Measurements from ENCODE around the gene ATXN7L1. TPM values are rescaled to one million over a fixed set of nuclear protein-coding genes. Genes with fewer than 3 reads are reported as not detected.

The ATXN7L1 gene
- total RNA-seq, 3 donors from 2014 or later (not counting 1 experiment from before 2014, with no cell fraction given) = 37.5 to 48.6 (median 47.9) TPM

DNA sequence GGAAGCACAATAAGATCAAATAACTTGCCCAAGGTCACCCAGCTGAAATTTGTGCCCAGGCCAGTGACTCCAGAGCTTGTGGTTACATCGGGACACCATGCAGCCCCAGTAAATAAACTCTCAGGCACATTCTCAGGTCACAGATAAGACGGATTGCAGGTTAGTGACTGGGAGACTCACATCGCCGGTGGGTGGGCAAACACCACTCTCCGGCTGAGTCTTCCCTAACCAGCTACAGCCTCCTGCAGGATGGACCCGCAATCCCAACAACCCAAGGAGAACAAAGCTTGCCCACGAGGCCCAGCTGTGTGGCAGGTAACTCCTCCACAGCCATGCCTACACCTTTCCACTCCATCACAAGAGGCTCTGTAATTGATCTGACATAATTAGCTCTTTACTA lies 213.4 kb downstream of the ATXN7L1 start:
- intact Hi-C loops (cut with micrococcal nuclease) = no loop called here
- H3K36me3 Mint-ChIP-seq = no peaks in the 10 kb centered on the region
- H3K27ac Mint-ChIP-seq = no peak overlapping the region
- no peaks in the 10 kb centered on the region for H3K9me3 Mint-ChIP-seq
- Histone ChIP-seq H3K27me3 (ENCODE audit: control insufficient read depth, insufficient read depth, low read length) (no peaks in the 10 kb centered on the region), H3K36me3 (ENCODE audit: control insufficient read depth, insufficient read depth, low read length) (peaks cover 24% of the 10 kb centered on the region), H3K27ac (ENCODE audit: low read length) (no peak overlapping the region), H3K9me3 (ENCODE audit: control insufficient read depth, insufficient read depth, low read length) (no peaks in the 10 kb centered on the region), H3K4me3 (ENCODE audit: low read length) (no peak overlapping the region), H3K4me1 (ENCODE audit: control insufficient read depth, insufficient read depth, low read length) (no peaks in the 10 kb centered on the region)
- DNase-seq = no peak
- TF ChIP-seq, protein P1, sequence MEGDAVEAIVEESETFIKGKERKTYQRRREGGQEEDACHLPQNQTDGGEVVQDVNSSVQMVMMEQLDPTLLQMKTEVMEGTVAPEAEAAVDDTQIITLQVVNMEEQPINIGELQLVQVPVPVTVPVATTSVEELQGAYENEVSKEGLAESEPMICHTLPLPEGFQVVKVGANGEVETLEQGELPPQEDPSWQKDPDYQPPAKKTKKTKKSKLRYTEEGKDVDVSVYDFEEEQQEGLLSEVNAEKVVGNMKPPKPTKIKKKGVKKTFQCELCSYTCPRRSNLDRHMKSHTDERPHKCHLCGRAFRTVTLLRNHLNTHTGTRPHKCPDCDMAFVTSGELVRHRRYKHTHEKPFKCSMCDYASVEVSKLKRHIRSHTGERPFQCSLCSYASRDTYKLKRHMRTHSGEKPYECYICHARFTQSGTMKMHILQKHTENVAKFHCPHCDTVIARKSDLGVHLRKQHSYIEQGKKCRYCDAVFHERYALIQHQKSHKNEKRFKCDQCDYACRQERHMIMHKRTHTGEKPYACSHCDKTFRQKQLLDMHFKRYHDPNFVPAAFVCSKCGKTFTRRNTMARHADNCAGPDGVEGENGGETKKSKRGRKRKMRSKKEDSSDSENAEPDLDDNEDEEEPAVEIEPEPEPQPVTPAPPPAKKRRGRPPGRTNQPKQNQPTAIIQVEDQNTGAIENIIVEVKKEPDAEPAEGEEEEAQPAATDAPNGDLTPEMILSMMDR (IDR thresholded peaks at IDR 0.05) = no peak
- ATAC-seq = no peak
- no peak overlapping the region for H3K4me3 Mint-ChIP-seq
- H3K27me3 Mint-ChIP-seq (ENCODE audit: low read depth in 2 of 2) = no peaks in the 10 kb centered on the region
- 97% methylated on average over 7 of the region's 7 CpGs for whole genome bisulfite sequencing (ENCODE audit: insufficient coverage)
- peaks cover 0 to 13% of the 10 kb centered on the region in 2 donors for H3K4me1 Mint-ChIP-seq

DNA sequence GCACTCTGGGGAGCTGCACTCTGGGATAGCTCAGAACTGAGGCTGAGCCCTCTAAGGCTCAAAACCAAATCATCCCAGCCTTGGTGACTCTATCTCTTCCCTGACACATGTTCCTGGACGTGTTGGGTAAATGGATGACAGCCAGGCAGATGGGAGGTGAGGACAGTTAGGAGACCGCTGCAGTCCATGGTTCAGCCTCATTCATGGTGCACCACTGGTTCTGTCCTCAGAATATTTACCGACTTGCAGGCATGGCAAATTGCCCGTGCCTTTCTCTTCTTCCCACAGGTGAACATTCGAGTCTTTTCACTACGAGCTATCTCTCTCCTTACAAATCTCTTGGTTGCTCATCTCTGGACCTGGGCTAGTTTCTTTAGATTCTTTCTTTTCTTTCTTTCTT lies 214.8 kb downstream of the ATXN7L1 start:
- H3K36me3 ChIP-seq (ENCODE audit: control insufficient read depth, insufficient read depth, low read length) = peaks cover 24% of the 10 kb centered on the region
- Mint-ChIP-seq H3K36me3 (no peaks in the 10 kb centered on the region), H3K4me1 (peaks cover 6 to 18% of the 10 kb centered on the region in 2 donors), H3K27me3 (ENCODE audit: low read depth in 2 of 2) (no peaks in the 10 kb centered on the region), H3K9me3 (no peaks in the 10 kb centered on the region), H3K27ac (peak overlapping the region in 1 of 2 donors; percentile 14), H3K4me3 (no peak overlapping the region)
- no peak overlapping the region for H3K27ac ChIP-seq (ENCODE audit: low read length)
- intact Hi-C loops (cut with micrococcal nuclease) = no loop called here
- ATAC-seq (no peak), DNase-seq (no peak)
- no peaks in the 10 kb centered on the region for H3K27me3 ChIP-seq (ENCODE audit: control insufficient read depth, insufficient read depth, low read length)
- no peaks in the 10 kb centered on the region for H3K9me3 ChIP-seq (ENCODE audit: control insufficient read depth, insufficient read depth, low read length)
- TF ChIP-seq, protein P1 (IDR thresholded peaks at IDR 0.05) = no peak
- H3K4me1 ChIP-seq (ENCODE audit: control insufficient read depth, insufficient read depth, low read length) = no peaks in the 10 kb centered on the region
- WGBS (ENCODE audit: insufficient coverage) = 97% methylated on average over 6 of the region's 6 CpGs
- H3K4me3 ChIP-seq (ENCODE audit: low read length) = no peak overlapping the region

DNA sequence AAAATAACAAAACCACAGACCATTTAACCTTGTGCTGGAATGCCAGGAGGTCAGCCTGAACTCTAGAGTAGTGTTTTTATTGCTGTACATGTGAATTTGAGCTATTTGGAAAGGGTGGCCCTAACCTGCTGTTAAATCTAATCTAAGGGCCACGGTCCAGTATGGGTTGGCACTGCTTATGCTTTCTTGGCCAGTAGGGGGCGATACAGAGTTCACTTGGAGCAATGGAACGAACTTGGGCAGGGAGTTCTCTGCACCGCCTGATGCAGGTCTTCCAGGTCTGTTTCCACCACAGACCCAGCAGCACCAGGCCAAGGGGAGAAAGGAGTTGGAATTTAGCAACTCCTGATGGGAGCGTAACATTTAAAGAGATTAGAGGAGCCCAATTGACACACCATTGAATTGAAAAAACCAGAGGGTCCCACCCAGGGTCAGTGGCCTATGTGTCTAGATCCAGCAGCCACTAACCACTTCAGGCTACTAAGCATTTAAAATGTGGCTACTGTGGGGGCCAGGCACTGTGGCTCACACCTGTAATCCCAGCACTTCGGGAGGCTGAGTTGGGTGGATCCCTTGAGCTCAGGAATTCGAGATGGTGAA lies 219.4 kb downstream of the ATXN7L1 start:
- H3K27ac ChIP-seq (ENCODE audit: low read length) = no peak overlapping the region
- H3K36me3 Mint-ChIP-seq = no peaks in the 10 kb centered on the region
- no peak overlapping the region for H3K4me3 ChIP-seq (ENCODE audit: low read length)
- WGBS (ENCODE audit: insufficient coverage) = 70% methylated on average over 6 of the region's 7 CpGs
- H3K27me3 Mint-ChIP-seq (ENCODE audit: low read depth in 2 of 2) = no peaks in the 10 kb centered on the region
- H3K36me3 ChIP-seq (ENCODE audit: control insufficient read depth, insufficient read depth, low read length) = peaks cover 12% of the 10 kb centered on the region
- DNase-seq = peak; percentile 50 to 86
- intact Hi-C loops (cut with micrococcal nuclease) = loop anchor here (1.0 kb wide), 2 partner anchors 352 to 385 kb away; no protein-coding TSS in a partner anchor
- H3K27ac Mint-ChIP-seq = peak overlapping the region in 1 of 2 donors; percentile 61
- ATAC-seq = peak; percentile 77 to 86 (median 79)
- H3K9me3 Mint-ChIP-seq = no peaks in the 10 kb centered on the region
- no peaks in the 10 kb centered on the region for H3K4me1 ChIP-seq (ENCODE audit: control insufficient read depth, insufficient read depth, low read length)
- H3K4me1 Mint-ChIP-seq = peaks cover 6 to 22% of the 10 kb centered on the region in 2 donors
- H3K27me3 ChIP-seq (ENCODE audit: control insufficient read depth, insufficient read depth, low read length) = no peaks in the 10 kb centered on the region
- no peaks in the 10 kb centered on the region for H3K9me3 ChIP-seq (ENCODE audit: control insufficient read depth, insufficient read depth, low read length)
- TF ChIP-seq, protein P1 (IDR thresholded peaks at IDR 0.05) = peak; percentile 80
- H3K4me3 Mint-ChIP-seq = no peak overlapping the region

All from natural killer cell (primary cell).